HepG2 (cell line): Measurements from ENCODE around the gene C14orf93. TPM values are rescaled to one million over a fixed set of nuclear protein-coding genes. Genes with fewer than 3 reads are reported as not detected.

Experiments
- ADNP ChIP-seq: sonication (generic); formaldehyde crosslinking; IDR thresholded peaks from 2 replicates; pipeline ENCODE4 v1.4.0; 2020; ENCODE audit warnings: missing genetic modification reagents
- EED ChIP-seq: sonication (generic); formaldehyde crosslinking; IDR thresholded peaks from 2 replicates; pipeline ENCODE4 v1.5.0; 2020; ENCODE audit warnings: mild to moderate bottlenecking, missing genetic modification reagents
- GFI1 ChIP-seq: sonication (generic); formaldehyde crosslinking; IDR thresholded peaks from 2 replicates; pipeline ENCODE4 v1.5.0; 2020; ENCODE audit warnings: missing genetic modification reagents, mild to moderate bottlenecking, borderline replicate concordance
- HHEX ChIP-seq: IDR thresholded peaks from 2 replicates; pipeline ENCODE4 v1.6.1; 2016; ENCODE audit warnings: control low read depth
- KDM1A ChIP-seq: IDR thresholded peaks from 2 replicates; pipeline ENCODE4 v1.6.1; 2016; ENCODE audit warnings: missing compliant biosample characterization
- PRDM4 ChIP-seq: sonication (generic); formaldehyde crosslinking; IDR thresholded peaks from 2 replicates; pipeline ENCODE4 v1.9.0; 2021; ENCODE audit warnings: missing genetic modification reagents, borderline replicate concordance
- REL ChIP-seq: sonication (generic); formaldehyde crosslinking; conservative IDR thresholded peaks from 2 replicates; pipeline ENCODE4 v1.8.0; 2022; ENCODE audit warnings: mild to moderate bottlenecking, missing genetic modification reagents, moderate library complexity
- TBP ChIP-seq: sonication (generic); formaldehyde crosslinking; IDR thresholded peaks from 2 replicates; pipeline ENCODE4 v1.5.0; 2020; ENCODE audit warnings: missing genetic modification reagents
- ZBTB14 ChIP-seq: sonication (generic); formaldehyde crosslinking; IDR thresholded peaks from 2 replicates; pipeline ENCODE4 v1.4.0; 2020; ENCODE audit warnings: missing genetic modification reagents
- ZC3H4 ChIP-seq: sonication (generic); formaldehyde crosslinking; IDR thresholded peaks from 2 replicates; pipeline ENCODE4 v1.4.0; 2020; ENCODE audit warnings: missing genetic modification reagents, borderline replicate concordance
- ZNF256 ChIP-seq: sonication (generic); formaldehyde crosslinking; conservative IDR thresholded peaks from 2 replicates; pipeline ENCODE4 v1.4.0; 2020; ENCODE audit warnings: missing genetic modification reagents
- ZNF335 ChIP-seq: sonication (generic); formaldehyde crosslinking; IDR thresholded peaks from 2 replicates; pipeline ENCODE4 v1.4.0; 2020; ENCODE audit warnings: missing genetic modification reagents
- ZNF484 ChIP-seq: sonication (generic); formaldehyde crosslinking; IDR thresholded peaks from 2 replicates; pipeline ENCODE4 v1.5.1; 2020; ENCODE audit warnings: mild to moderate bottlenecking, low read depth, missing genetic modification reagents, borderline replicate concordance
- ZNF503 ChIP-seq: sonication (generic); formaldehyde crosslinking; IDR thresholded peaks from 2 replicates; pipeline ENCODE4 v1.4.0; 2020; ENCODE audit warnings: missing genetic modification reagents
- ZNF510 ChIP-seq: sonication (generic); formaldehyde crosslinking; IDR thresholded peaks from 2 replicates; pipeline ENCODE4 v1.4.0; 2020; ENCODE audit warnings: low read depth, mild to moderate bottlenecking, missing genetic modification reagents
- ZNF513 ChIP-seq: sonication (generic); formaldehyde crosslinking; conservative IDR thresholded peaks from 2 replicates; pipeline ENCODE4 v1.5.0; 2020; ENCODE audit warnings: missing genetic modification reagents
- ZNF790 ChIP-seq: sonication (generic); formaldehyde crosslinking; IDR thresholded peaks from 2 replicates; pipeline ENCODE4 v1.8.0; 2022; ENCODE audit warnings: missing genetic modification reagents, mild to moderate bottlenecking, borderline replicate concordance
- polyA plus RNA-seq, 8 experiments: library from polyadenylated mRNA; depleted of rRNA in 3 of 8; stranded (reverse) in 7 of 8; unstranded in 1 of 8; fragments of >200 nt; fragmentation: Illumina TruSeq in 4 of 8; extraction: Trizol in 4 of 8; gene quantifications; 2 replicates each; pipeline versions ENCODE4 v1.2.1 to v1.2.3, GENCODE V29; 2011 to 2016; ENCODE audit warnings: low read depth in 4 of 8, missing spikeins in 1 of 8, mixed read lengths in 1 of 8; ENCODE audit not compliant: insufficient read depth in 1 of 8
- total RNA-seq, 5 experiments: library from RNA; depleted of rRNA; stranded (reverse); fragments of >200 nt; fragmentation: Illumina TruSeq; extraction: Trizol; gene quantifications; 2 replicates each; pipeline ENCODE4 v1.2.3, GENCODE V29; 2016; ENCODE audit warnings: low read depth in 1 of 5
- TF ChIP-seq, protein P1 (sequence below), 2 experiments: fragments of 450-650 bp in 1 of 2; sonication (generic) in 1 of 2; formaldehyde crosslinking; IDR thresholded peaks; 2 replicates each; pipeline versions ENCODE4 v1.5.0 to v1.8.0; 2020 to 2022; ENCODE audit warnings: mild to moderate bottlenecking in 1 of 2, missing genetic modification reagents in 1 of 2
- TF ChIP-seq, protein P2 (sequence below): sonication (generic); formaldehyde crosslinking; IDR thresholded peaks from 2 replicates; pipeline ENCODE4 v1.8.0; 2022; ENCODE audit warnings: missing genetic modification reagents, mild to moderate bottlenecking, borderline replicate concordance

The C14orf93 gene
- total and polyA plus RNA-seq, 2 of the 13 experiments (the other 11 are each of a cell fraction or from before 2014, with no cell fraction given): 11.4 to 22.5 TPM

DNA sequence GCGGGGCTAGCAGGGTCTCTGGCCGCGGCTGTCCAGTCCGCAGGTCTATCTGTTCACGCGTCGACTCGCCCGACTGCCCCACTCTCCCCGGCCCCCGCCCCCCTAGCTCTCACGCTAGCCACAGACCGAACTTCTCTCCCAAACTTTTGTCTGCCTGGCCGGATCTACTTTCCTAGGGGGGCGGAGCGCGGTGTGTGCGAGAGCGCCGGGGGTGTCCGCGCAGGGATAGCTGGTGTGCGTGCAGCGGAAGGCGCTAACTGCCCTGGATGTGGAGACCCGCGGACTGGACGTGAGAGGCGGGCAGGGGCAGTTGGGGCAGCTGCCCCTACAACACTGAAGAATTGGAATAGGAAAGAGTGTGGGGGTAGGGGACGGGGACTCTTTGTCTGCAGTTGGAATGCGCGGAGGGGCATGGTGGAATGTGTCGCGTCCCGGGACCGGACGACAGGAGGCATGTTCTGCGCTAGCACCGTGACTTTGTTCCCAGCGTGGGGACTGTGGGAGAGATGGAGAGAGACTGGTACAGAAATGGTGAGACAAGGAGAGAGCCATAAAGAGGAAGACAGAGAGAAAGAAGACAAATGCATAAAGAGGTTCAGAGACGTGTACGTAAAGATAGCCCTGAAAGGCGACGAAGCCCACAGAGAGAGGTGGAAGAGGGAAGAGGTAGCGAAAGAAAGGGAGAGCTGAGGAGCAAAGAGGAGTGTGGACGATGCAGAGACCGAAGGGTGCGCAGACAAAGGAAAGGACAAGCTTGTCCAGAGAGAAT, 27.3 kb downstream of the C14orf93 start, which contains the start of gene AJUBA (continued):
- TF ChIP-seq ZNF513 (CRISPR knock-in tag): no peak
- peak; percentile 44; the same call in 1 of the 2 replicates for TF ChIP-seq HHEX (CRISPR knock-in tag)
- TF ChIP-seq TBP (CRISPR knock-in tag): no peak
- TF ChIP-seq EED (CRISPR knock-in tag): peak; percentile 68
- TF ChIP-seq ZNF790 (CRISPR knock-in tag): no peak
- TF ChIP-seq, protein P1, sequence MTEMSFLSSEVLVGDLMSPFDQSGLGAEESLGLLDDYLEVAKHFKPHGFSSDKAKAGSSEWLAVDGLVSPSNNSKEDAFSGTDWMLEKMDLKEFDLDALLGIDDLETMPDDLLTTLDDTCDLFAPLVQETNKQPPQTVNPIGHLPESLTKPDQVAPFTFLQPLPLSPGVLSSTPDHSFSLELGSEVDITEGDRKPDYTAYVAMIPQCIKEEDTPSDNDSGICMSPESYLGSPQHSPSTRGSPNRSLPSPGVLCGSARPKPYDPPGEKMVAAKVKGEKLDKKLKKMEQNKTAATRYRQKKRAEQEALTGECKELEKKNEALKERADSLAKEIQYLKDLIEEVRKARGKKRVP (CRISPR knock-in tag; IDR thresholded peaks at IDR 0.05): no peak
- no peak for TF ChIP-seq ZNF503 (CRISPR knock-in tag)
- no peak for TF ChIP-seq ADNP
- TF ChIP-seq, protein P2, sequence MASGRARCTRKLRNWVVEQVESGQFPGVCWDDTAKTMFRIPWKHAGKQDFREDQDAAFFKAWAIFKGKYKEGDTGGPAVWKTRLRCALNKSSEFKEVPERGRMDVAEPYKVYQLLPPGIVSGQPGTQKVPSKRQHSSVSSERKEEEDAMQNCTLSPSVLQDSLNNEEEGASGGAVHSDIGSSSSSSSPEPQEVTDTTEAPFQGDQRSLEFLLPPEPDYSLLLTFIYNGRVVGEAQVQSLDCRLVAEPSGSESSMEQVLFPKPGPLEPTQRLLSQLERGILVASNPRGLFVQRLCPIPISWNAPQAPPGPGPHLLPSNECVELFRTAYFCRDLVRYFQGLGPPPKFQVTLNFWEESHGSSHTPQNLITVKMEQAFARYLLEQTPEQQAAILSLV (CRISPR knock-in tag): peak; percentile 99
- TF ChIP-seq ZNF510: peak; percentile 88
- no peak for TF ChIP-seq GFI1 (CRISPR knock-in tag)
- TF ChIP-seq ZNF335 (CRISPR knock-in tag): peak; percentile 74; the same call in 1 of the 2 replicates
- TF ChIP-seq PRDM4 (CRISPR knock-in tag): peak; percentile 82; the same call in 1 of the 2 replicates
- no peak for TF ChIP-seq ZBTB14
- TF ChIP-seq KDM1A (CRISPR knock-in tag): peak; percentile 76; the same call in 1 of the 2 replicates
- no peak for TF ChIP-seq REL (CRISPR knock-in tag)
- no peak; the same call in 1 of the 2 replicates for TF ChIP-seq ZNF484 (CRISPR knock-in tag)
- peak; percentile 69; the same call in 1 of the 2 replicates for TF ChIP-seq ZC3H4 (CRISPR knock-in tag)
- TF ChIP-seq ZNF256: no peak
